Fibroblast of pulmonary artery (primary cell): Measurements from ENCODE around the gene PTCRA.
A peak's percentile ranks its signal among the peaks of the same experiment; 100 is the strongest.

ENCODE experiments used
- DNase-seq: peaks from one replicate; pipeline ENCODE4 v3.0.0-alpha.2; 2010; ENCODE audit warnings: low read depth
- H3K4me3 ChIP-seq: replicated peaks from 2 replicates; pipeline ENCODE4 v1.5.1; 2011; ENCODE audit warnings: low read depth, mild to moderate bottlenecking, control low read depth, low read length, moderate library complexity
- CTCF ChIP-seq: IDR thresholded peaks from 2 replicates; pipeline ENCODE4 v1.5.1; 2011; ENCODE audit warnings: mild to moderate bottlenecking, control low read depth, low read length, inconsistent platforms; ENCODE audit errors: missing control alignments

PTCRA gene

GRCh38 chr6:42962096-42962495 lies 46.2 kb downstream of the PTCRA start:
- TF ChIP-seq CTCF: no peak
- no peak overlapping the region for H3K4me3 ChIP-seq
- DNase-seq: no peak

- TF ChIP-seq CTCF: no peak
- no peak for DNase-seq
- H3K4me3 ChIP-seq: no peak overlapping the region
Observed at GRCh38 chr6:42962502-42963178, 46.8 kb downstream of the PTCRA start.

GRCh38 chr6:42963179-42963854 lies 47.5 kb downstream of the PTCRA start:
- no peak overlapping the region for H3K4me3 ChIP-seq
- TF ChIP-seq CTCF: no peak
- DNase-seq: no peak

- H3K4me3 ChIP-seq: no peak overlapping the region
- TF ChIP-seq CTCF: peak; percentile 36
- DNase-seq: peak; percentile 70
Observed at GRCh38 chr6:42963855-42964605, 48.2 kb downstream of the PTCRA start.

GRCh38 chr6:42966571-42966970 lies 50.7 kb downstream of the PTCRA start:
- no peak overlapping the region for H3K4me3 ChIP-seq
- no peak for DNase-seq
- TF ChIP-seq CTCF: no peak

- DNase-seq: no peak
- H3K4me3 ChIP-seq: no peak overlapping the region
- no peak for TF ChIP-seq CTCF
Observed at GRCh38 chr6:42967228-42967627, 51.4 kb downstream of the PTCRA start.
